Right atrium auricular region (tissue), 2 donors: ENCODE measurements around the gene CAMTA1. TPM values are rescaled to one million over a fixed set of nuclear protein-coding genes. Genes with fewer than 3 reads are reported as not detected.

Experiments
- DNase-seq: peaks from one replicate; pipeline ENCODE4 v3.0.0-alpha.2; 2019; ENCODE audit warnings: low spot score
- H3K27ac ChIP-seq, 2 donors: fragments of 200-600 bp; sonication (generic); 1 replicate in 1 of 2; 2 replicates in 1 of 2; pipeline ENCODE4 v1.5.1; 2016 to 2019
- H3K27me3 ChIP-seq, 2 donors: fragments of 200-600 bp; sonication (generic); one replicate each; pipeline versions ENCODE4 v1.5.1 to v1.6.0; 2017 to 2019
- H3K36me3 ChIP-seq: fragments of 200-600 bp; sonication (generic); one replicate; pipeline ENCODE4 v1.5.1; 2016
- H3K4me1 ChIP-seq, 2 donors: fragments of 200-600 bp; sonication (generic); one replicate each; pipeline versions ENCODE4 v1.5.1 to v1.6.0; 2017 to 2019
- H3K4me3 ChIP-seq, 2 donors: fragments of 200-600 bp; sonication (generic); 1 replicate in 1 of 2; 2 replicates in 1 of 2; pipeline ENCODE4 v1.5.1; 2017 to 2019; ENCODE audit warnings: mild to moderate bottlenecking in 1 of 2, moderate library complexity in 1 of 2
- H3K9me3 ChIP-seq, 2 donors: fragments of 200-600 bp; sonication (generic); one replicate each; pipeline ENCODE4 v1.5.1; 2019
- total RNA-seq, 2 donors: library from RNA; depleted of rRNA; stranded (reverse); fragments of >200 nt; gene quantifications; one replicate each; pipeline ENCODE4 v1.1.0, GENCODE V29; 2016
- TF ChIP-seq, protein P1 (sequence below), 2 donors: fragments of 200-600 bp; sonication (generic); IDR thresholded peaks; one replicate each; pipeline ENCODE4 v1.5.1; 2019; ENCODE audit warnings: antibody characterized with exemption in 2 of 2

The CAMTA1 gene
- total RNA-seq, 2 donors from 2014 or later, result 132 to 190 TPM

DNA sequence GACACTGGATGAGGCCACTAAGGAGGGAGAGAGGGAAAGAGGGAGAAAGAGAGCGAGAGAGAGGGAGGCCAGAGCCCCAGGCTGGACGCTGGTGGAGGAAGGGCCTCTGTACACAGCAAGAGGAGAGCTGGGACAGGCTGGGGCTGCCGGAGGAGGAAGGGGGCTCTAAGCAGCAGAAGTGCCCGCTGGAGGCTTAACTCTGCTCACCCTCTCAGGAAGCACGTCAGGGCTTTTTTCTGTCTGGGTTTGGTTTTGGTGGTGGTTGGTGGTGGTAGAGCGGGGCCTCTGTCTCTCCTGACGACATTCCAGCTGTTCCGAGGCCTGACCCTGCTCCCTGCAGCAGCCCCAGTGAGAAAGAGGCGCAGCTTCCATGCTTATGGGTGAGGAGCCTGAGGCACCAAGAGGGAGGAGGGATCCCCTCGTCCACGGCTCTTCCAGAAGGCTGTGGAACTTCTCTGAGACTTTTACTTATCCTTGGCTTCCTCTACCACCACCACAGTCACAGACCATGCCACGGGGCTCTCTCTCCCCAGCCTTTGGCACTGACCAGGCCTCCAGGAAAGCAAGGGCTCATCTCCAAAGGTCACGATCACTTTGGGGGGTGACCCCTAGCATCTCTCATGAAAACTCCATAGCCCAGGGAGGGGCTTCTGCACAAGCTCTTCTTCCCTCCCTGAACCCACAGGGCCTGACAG, 849.4 kb downstream of the CAMTA1 start:
- H3K4me1 ChIP-seq, result no peaks in the 10 kb centered on the region

GRCh38 chr1:7636795-7637526, 851.7 kb downstream of the CAMTA1 start:
- Histone ChIP-seq H3K27ac (no peak overlapping the region), H3K9me3 (no peaks in the 10 kb centered on the region), H3K27me3 (no peaks in the 10 kb centered on the region), H3K36me3 (no peaks in the 10 kb centered on the region), H3K4me3 (no peak overlapping the region), H3K4me1 (peaks cover 0 to 3% of the 10 kb centered on the region in 2 donors)
- TF ChIP-seq, protein P1, sequence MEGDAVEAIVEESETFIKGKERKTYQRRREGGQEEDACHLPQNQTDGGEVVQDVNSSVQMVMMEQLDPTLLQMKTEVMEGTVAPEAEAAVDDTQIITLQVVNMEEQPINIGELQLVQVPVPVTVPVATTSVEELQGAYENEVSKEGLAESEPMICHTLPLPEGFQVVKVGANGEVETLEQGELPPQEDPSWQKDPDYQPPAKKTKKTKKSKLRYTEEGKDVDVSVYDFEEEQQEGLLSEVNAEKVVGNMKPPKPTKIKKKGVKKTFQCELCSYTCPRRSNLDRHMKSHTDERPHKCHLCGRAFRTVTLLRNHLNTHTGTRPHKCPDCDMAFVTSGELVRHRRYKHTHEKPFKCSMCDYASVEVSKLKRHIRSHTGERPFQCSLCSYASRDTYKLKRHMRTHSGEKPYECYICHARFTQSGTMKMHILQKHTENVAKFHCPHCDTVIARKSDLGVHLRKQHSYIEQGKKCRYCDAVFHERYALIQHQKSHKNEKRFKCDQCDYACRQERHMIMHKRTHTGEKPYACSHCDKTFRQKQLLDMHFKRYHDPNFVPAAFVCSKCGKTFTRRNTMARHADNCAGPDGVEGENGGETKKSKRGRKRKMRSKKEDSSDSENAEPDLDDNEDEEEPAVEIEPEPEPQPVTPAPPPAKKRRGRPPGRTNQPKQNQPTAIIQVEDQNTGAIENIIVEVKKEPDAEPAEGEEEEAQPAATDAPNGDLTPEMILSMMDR (IDR thresholded peaks at IDR 0.05), result no peak
- DNase-seq, result no peak

More for the DNA sequence above, 849.4 kb downstream of the CAMTA1 start:
- Histone ChIP-seq H3K27ac (no peak overlapping the region), H3K9me3 (no peaks in the 10 kb centered on the region), H3K4me3 (no peak overlapping the region), H3K27me3 (no peaks in the 10 kb centered on the region), H3K36me3 (no peaks in the 10 kb centered on the region)
- no peak for DNase-seq
- TF ChIP-seq, protein P1 (IDR thresholded peaks at IDR 0.05), result no peak

DNA sequence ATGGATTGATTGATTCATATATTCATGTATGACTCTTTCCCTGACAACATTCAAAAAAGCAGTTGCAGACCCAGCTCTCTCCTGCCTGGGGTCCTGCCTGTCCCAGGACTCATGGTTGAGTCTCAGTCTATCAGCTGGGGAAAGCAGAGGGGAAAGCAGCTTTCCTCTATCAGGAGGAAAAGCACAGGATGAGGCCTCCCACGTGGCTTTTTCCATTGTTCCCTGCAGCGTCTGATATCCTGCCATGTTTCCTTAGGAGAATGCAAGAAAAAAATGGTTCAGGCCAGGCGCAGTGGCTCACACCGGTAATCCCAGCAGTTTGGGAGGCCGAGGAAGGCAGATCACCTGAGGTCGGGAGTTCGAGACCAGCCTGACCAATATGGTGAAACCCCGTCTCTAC, 852.8 kb downstream of the CAMTA1 start:
- Histone ChIP-seq H3K9me3 (no peaks in the 10 kb centered on the region), H3K27ac (no peak overlapping the region), H3K4me3 (no peak overlapping the region), H3K4me1 (peaks cover 0 to 10% of the 10 kb centered on the region in 2 donors), H3K36me3 (no peaks in the 10 kb centered on the region), H3K27me3 (no peaks in the 10 kb centered on the region)
- no peak for DNase-seq
- TF ChIP-seq, protein P1 (IDR thresholded peaks at IDR 0.05), result no peak

GRCh38 chr1:7639435-7640131, 854.3 kb downstream of the CAMTA1 start:
- Histone ChIP-seq H3K4me1 (peaks cover 0 to 11% of the 10 kb centered on the region in 2 donors), H3K27ac (no peak overlapping the region), H3K27me3 (no peaks in the 10 kb centered on the region), H3K36me3 (no peaks in the 10 kb centered on the region), H3K4me3 (no peak overlapping the region), H3K9me3 (no peaks in the 10 kb centered on the region)
- DNase-seq, result no peak
- TF ChIP-seq, protein P1 (IDR thresholded peaks at IDR 0.05), result no peak

GRCh38 chr1:7640350-7640749, 855.1 kb downstream of the CAMTA1 start:
- Histone ChIP-seq H3K9me3 (no peaks in the 10 kb centered on the region), H3K27ac (no peak overlapping the region), H3K4me3 (no peak overlapping the region), H3K27me3 (no peaks in the 10 kb centered on the region), H3K4me1 (peaks cover 0 to 19% of the 10 kb centered on the region in 2 donors), H3K36me3 (no peaks in the 10 kb centered on the region)
- DNase-seq, result no peak
- TF ChIP-seq, protein P1 (IDR thresholded peaks at IDR 0.05), result no peak
